GM11168 (cell line): ENCODE results near the gene USP12.

ENCODE experiments used
- in situ Hi-C: fragments of 300-500 bp; cut with MboI; formaldehyde crosslinking; loops from one replicate; pipeline ENCODE4 v1.12.0; 2022; ENCODE audit warnings: low sequenced_read_pairs; ENCODE audit not compliant: unreplicated experiment

Gene USP12

GRCh38 chr13:27020415-27020814, 151.2 kb downstream of the USP12 start:
- in situ Hi-C loops, result no loop called here

GRCh38 chr13:27018882-27019281, 152.7 kb downstream of the USP12 start:
- in situ Hi-C loops, result no loop called here

GRCh38 chr13:27018344-27018861, 153.2 kb downstream of the USP12 start:
- in situ Hi-C loops, result no loop called here

- in situ Hi-C loops, result no loop called here
These were observed 154.7 kb downstream of the USP12 start for GRCh38 chr13:27016875-27017274.
